SJCRH30 (cell line): ENCODE results near the gene PUM2. TPM values are rescaled to one million over a fixed set of nuclear protein-coding genes. Genes with fewer than 3 reads are reported as not detected.
A peak's percentile ranks its signal among the peaks of the same experiment; 100 is the strongest.

ENCODE experiments used
- DNase-seq, 2 experiments: peaks; one replicate each; pipeline ENCODE4 v3.0.0-alpha.2; 2015 to 2020
- H3K27ac ChIP-seq: fragments of 250-450 bp; sonication (Bioruptor Pico); 2 replicates; pipeline ENCODE4 v1.5.1; 2020; ENCODE audit warnings: mild to moderate bottlenecking, moderate library complexity
- H3K27me3 ChIP-seq: fragments of 250-450 bp; sonication (Bioruptor Pico); 2 replicates; pipeline ENCODE4 v1.5.1; 2020; ENCODE audit warnings: mild to moderate bottlenecking, moderate library complexity
- H3K36me3 ChIP-seq: fragments of 250-450 bp; sonication (Bioruptor Pico); 2 replicates; pipeline ENCODE4 v1.5.1; 2020; ENCODE audit warnings: mild to moderate bottlenecking, moderate library complexity
- H3K4me1 ChIP-seq: fragments of 250-450 bp; sonication (Bioruptor Pico); 2 replicates; pipeline ENCODE4 v1.5.1; 2020; ENCODE audit warnings: mild to moderate bottlenecking, moderate library complexity
- H3K4me3 ChIP-seq: fragments of 250-450 bp; sonication (Bioruptor Pico); 2 replicates; pipeline ENCODE4 v1.5.1; 2020; ENCODE audit warnings: mild to moderate bottlenecking, moderate library complexity
- H3K9me3 ChIP-seq: fragments of 250-450 bp; sonication (Bioruptor Pico); replicated peaks from 2 replicates; pipeline ENCODE4 v1.5.1; 2020; ENCODE audit warnings: mild to moderate bottlenecking, moderate library complexity
- total RNA-seq: library from RNA; depleted of rRNA; stranded (reverse); fragments of >200 nt; shearing (Covaris generic); gene quantifications from 2 replicates; pipeline ENCODE4 v1.2.3, GENCODE V29; 2014; rRNA removed

The PUM2 gene
- total RNA-seq: 54.6 and 69.0 TPM in 2 replicates

- Histone ChIP-seq H3K27ac (peak within 1 kb of the TSS; percentile 94), H3K4me3 (peak within 1 kb of the TSS; percentile 94), H3K9me3 (no peaks in the 10 kb centered on the region), H3K4me1 (peaks cover 22% of the 10 kb centered on the region), H3K27me3 (no peaks in the 10 kb centered on the region), H3K36me3 (peaks cover 19% of the 10 kb centered on the region)
- peak; percentile 97 to 99 for DNase-seq
Measured at GRCh38 chr2:20350753-20351554, at the start of gene PUM2. Gene PUM2 (minus strand): TSS chr2:20350844. CDS start chr2:20327360, 23,484 bp downstream.

GRCh38 chr2:20400306-20400705 lies 49.7 kb upstream of the PUM2 start:
- H3K4me3 ChIP-seq: no peak overlapping the region
- H3K4me1 ChIP-seq: peaks cover 9% of the 10 kb centered on the region
- H3K9me3 ChIP-seq: no peaks in the 10 kb centered on the region
- no peak for DNase-seq
- no peaks in the 10 kb centered on the region for H3K27me3 ChIP-seq
- H3K36me3 ChIP-seq: no peaks in the 10 kb centered on the region
- no peak overlapping the region for H3K27ac ChIP-seq

GRCh38 chr2:20398956-20399567 lies 48.4 kb upstream of the PUM2 start:
- Histone ChIP-seq H3K36me3 (no peaks in the 10 kb centered on the region), H3K27me3 (no peaks in the 10 kb centered on the region), H3K4me3 (no peak overlapping the region), H3K9me3 (no peaks in the 10 kb centered on the region), H3K4me1 (peaks cover 9% of the 10 kb centered on the region), H3K27ac (no peak overlapping the region)
- DNase-seq: no peak

- Histone ChIP-seq H3K27ac (no peak overlapping the region), H3K27me3 (no peaks in the 10 kb centered on the region), H3K9me3 (no peaks in the 10 kb centered on the region), H3K4me3 (no peak overlapping the region), H3K4me1 (0 out of 2 replicates have a peak, but pooled peaks cover 3% of the 10 kb centered on the region), H3K36me3 (no peaks in the 10 kb centered on the region)
- DNase-seq: no peak
Measured at GRCh38 chr2:20397811-20398447, 47.3 kb upstream of the PUM2 start.

- H3K9me3 ChIP-seq: no peaks in the 10 kb centered on the region
- H3K4me3 ChIP-seq: no peak overlapping the region
- H3K4me1 ChIP-seq: 0 out of 2 replicates have a peak, but pooled peaks cover 3% of the 10 kb centered on the region
- DNase-seq: no peak
- H3K36me3 ChIP-seq: no peaks in the 10 kb centered on the region
- no peaks in the 10 kb centered on the region; the same call in 1 of the 2 replicates for H3K27me3 ChIP-seq
- no peak overlapping the region for H3K27ac ChIP-seq
Measured at GRCh38 chr2:20396356-20397000, 45.8 kb upstream of the PUM2 start.

GRCh38 chr2:20393986-20394385 lies 43.3 kb upstream of the PUM2 start:
- H3K27me3 ChIP-seq: peaks cover 2% of the 10 kb centered on the region
- no peak overlapping the region for H3K4me3 ChIP-seq
- no peak overlapping the region for H3K27ac ChIP-seq
- H3K36me3 ChIP-seq: no peaks in the 10 kb centered on the region
- DNase-seq: no peak
- H3K4me1 ChIP-seq: 0 out of 2 replicates have a peak, but pooled peaks cover 3% of the 10 kb centered on the region
- no peaks in the 10 kb centered on the region for H3K9me3 ChIP-seq

GRCh38 chr2:20391951-20392699 lies 41.5 kb upstream of the PUM2 start:
- no peaks in the 10 kb centered on the region for H3K36me3 ChIP-seq
- no peak for DNase-seq
- H3K4me3 ChIP-seq: no peak overlapping the region
- H3K27me3 ChIP-seq: peaks cover 2% of the 10 kb centered on the region
- no peaks in the 10 kb centered on the region for H3K4me1 ChIP-seq
- H3K9me3 ChIP-seq: no peaks in the 10 kb centered on the region
- H3K27ac ChIP-seq: no peak overlapping the region

- no peaks in the 10 kb centered on the region for H3K36me3 ChIP-seq
- no peaks in the 10 kb centered on the region for H3K9me3 ChIP-seq
- DNase-seq: no peak
- no peak overlapping the region for H3K27ac ChIP-seq
- no peaks in the 10 kb centered on the region for H3K4me1 ChIP-seq
- H3K4me3 ChIP-seq: no peak overlapping the region
- peaks cover 2% of the 10 kb centered on the region for H3K27me3 ChIP-seq
Measured at GRCh38 chr2:20390524-20391123, 40.0 kb upstream of the PUM2 start.

- H3K27ac ChIP-seq: no peak overlapping the region
- 0 out of 2 replicates have a peak, but pooled peaks cover 1% of the 10 kb centered on the region for H3K27me3 ChIP-seq
- DNase-seq: no peak
- no peaks in the 10 kb centered on the region for H3K36me3 ChIP-seq
- no peaks in the 10 kb centered on the region for H3K9me3 ChIP-seq
- H3K4me3 ChIP-seq: no peak overlapping the region
- H3K4me1 ChIP-seq: peaks cover 7% of the 10 kb centered on the region
Measured at GRCh38 chr2:20384953-20385352, 34.3 kb upstream of the PUM2 start.

- no peaks in the 10 kb centered on the region for H3K27me3 ChIP-seq
- no peak overlapping the region for H3K27ac ChIP-seq
- no peaks in the 10 kb centered on the region for H3K9me3 ChIP-seq
- no peak for DNase-seq
- no peaks in the 10 kb centered on the region for H3K36me3 ChIP-seq
- no peak overlapping the region for H3K4me3 ChIP-seq
- H3K4me1 ChIP-seq: peaks cover 7% of the 10 kb centered on the region
Measured at GRCh38 chr2:20382965-20383810, 32.5 kb upstream of the PUM2 start.

- no peak overlapping the region for H3K4me3 ChIP-seq
- no peak overlapping the region for H3K27ac ChIP-seq
- peaks cover 7% of the 10 kb centered on the region for H3K4me1 ChIP-seq
- H3K9me3 ChIP-seq: no peaks in the 10 kb centered on the region
- H3K27me3 ChIP-seq: no peaks in the 10 kb centered on the region
- peak; percentile 63 to 82 for DNase-seq
- no peaks in the 10 kb centered on the region for H3K36me3 ChIP-seq
Measured at GRCh38 chr2:20381457-20381856, 30.8 kb upstream of the PUM2 start.

- no peak overlapping the region for H3K4me3 ChIP-seq
- no peaks in the 10 kb centered on the region for H3K9me3 ChIP-seq
- peaks cover 7% of the 10 kb centered on the region for H3K4me1 ChIP-seq
- DNase-seq: peak; percentile 96 to 98
- H3K36me3 ChIP-seq: no peaks in the 10 kb centered on the region
- no peaks in the 10 kb centered on the region; the same call in 1 of the 2 replicates for H3K27me3 ChIP-seq
- H3K27ac ChIP-seq: no peak overlapping the region
Measured at GRCh38 chr2:20378891-20379519, 28.4 kb upstream of the PUM2 start.

- Histone ChIP-seq H3K4me3 (no peak overlapping the region), H3K27ac (no peak overlapping the region), H3K9me3 (no peaks in the 10 kb centered on the region), H3K27me3 (peaks cover 2% of the 10 kb centered on the region; the same call in 1 of the 2 replicates), H3K4me1 (peaks cover 7% of the 10 kb centered on the region), H3K36me3 (no peaks in the 10 kb centered on the region)
- DNase-seq: no peak
Measured at GRCh38 chr2:20378341-20378740, 27.7 kb upstream of the PUM2 start.
